ENCODE data around the gene MDFI.
A peak's percentile ranks its signal among the peaks of the same experiment; 100 is the strongest.

The MDFI gene

GRCh38 chr6:41651246-41651961, 13.1 kb downstream of the MDFI start:
- DNase-seq (ENCODE audit: low spot score) = no peak

GRCh38 chr6:41651962-41652657, 13.8 kb downstream of the MDFI start:
- DNase-seq (ENCODE audit: low spot score) = no peak

GRCh38 chr6:41652866-41653652, 14.8 kb downstream of the MDFI start:
- DNase-seq (ENCODE audit: low spot score) = no peak

- DNase-seq (ENCODE audit: low spot score) = no peak
Measured at GRCh38 chr6:41653691-41654090, 15.4 kb downstream of the MDFI start.

DNA sequence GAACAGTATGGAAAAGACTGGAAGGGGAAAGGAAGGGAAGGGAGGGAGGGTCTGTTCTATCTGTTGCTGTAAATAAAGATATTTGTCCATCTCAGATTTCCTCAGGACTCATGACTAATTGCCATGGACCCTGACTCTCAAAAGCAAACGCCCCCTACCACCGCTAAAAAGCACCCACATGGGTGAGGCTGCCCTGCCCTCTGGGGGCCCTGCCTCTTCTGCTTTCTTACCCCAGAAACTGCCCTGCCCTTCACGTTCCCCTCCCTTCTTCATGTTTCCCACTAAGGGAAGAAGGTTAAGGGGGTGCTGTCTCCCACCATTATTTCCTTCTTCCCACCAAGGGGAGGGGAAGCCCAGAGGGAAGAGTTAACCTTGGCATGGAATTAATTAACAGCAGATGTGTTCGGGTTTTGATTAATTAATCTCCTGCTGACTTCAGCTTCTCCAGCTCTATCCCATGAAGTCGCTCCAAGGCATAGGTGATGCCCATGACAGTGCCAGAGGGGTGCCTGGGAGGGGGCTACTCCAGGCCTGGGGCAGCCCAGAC, 16.0 kb downstream of the MDFI start:
- no peak for DNase-seq (ENCODE audit: low spot score)

GRCh38 chr6:41654698-41655151, 16.5 kb downstream of the MDFI start:
- no peak for DNase-seq (ENCODE audit: low spot score)

- DNase-seq (ENCODE audit: low spot score) = no peak
Measured at GRCh38 chr6:41655176-41655575, 16.9 kb downstream of the MDFI start.

DNA sequence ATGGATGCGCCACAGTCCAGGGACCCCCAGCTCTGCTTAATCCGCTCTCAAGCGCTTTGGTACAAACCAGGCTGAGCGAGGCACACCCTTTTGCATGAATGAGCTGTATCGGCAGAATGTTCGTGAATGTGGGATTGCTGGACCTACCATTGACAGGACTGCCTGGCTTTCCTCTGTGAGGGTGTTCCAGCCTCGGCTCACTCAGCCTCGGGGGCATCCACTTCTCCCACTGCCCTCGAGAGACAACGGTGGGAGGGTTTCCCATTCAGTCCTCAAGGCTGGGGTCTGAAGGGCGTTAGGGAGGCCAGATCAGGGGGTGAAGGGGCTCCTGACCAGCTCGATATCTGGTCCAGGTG, 17.4 kb downstream of the MDFI start:
- no peak for DNase-seq (ENCODE audit: low spot score)

DNA sequence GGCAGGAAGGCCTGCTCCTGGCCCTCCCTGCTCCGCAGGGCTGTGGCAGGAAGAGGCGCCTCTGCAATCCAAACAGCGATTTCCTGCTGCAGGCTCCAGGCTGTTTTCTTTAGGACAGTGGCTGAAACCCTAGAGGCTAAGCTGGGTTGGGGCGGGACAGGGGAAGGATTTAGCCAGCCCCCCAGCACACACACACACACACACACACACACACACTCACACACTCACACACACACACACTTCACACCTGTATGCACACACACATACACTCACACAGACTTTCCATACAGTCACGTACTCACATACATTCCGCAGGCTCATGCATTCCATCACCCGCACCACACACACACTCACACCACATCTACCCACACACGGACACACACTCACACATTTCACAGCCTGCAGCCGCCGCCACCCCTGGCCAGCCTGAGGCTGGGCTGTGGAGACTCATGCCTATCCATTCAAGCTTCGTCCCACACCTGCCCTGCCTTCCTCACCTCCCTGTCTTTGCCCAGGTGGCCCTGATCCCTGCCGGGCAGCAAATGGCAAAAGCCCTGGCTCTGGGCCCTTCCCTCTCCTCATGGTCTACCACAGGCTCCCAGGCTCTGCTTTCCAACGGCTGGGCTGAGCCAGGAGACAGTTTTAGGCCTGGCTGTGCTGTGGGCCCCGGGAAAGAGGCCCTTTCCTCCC, 17.9 kb downstream of the MDFI start:
- peak; percentile 31 for DNase-seq (ENCODE audit: low spot score)

DNA sequence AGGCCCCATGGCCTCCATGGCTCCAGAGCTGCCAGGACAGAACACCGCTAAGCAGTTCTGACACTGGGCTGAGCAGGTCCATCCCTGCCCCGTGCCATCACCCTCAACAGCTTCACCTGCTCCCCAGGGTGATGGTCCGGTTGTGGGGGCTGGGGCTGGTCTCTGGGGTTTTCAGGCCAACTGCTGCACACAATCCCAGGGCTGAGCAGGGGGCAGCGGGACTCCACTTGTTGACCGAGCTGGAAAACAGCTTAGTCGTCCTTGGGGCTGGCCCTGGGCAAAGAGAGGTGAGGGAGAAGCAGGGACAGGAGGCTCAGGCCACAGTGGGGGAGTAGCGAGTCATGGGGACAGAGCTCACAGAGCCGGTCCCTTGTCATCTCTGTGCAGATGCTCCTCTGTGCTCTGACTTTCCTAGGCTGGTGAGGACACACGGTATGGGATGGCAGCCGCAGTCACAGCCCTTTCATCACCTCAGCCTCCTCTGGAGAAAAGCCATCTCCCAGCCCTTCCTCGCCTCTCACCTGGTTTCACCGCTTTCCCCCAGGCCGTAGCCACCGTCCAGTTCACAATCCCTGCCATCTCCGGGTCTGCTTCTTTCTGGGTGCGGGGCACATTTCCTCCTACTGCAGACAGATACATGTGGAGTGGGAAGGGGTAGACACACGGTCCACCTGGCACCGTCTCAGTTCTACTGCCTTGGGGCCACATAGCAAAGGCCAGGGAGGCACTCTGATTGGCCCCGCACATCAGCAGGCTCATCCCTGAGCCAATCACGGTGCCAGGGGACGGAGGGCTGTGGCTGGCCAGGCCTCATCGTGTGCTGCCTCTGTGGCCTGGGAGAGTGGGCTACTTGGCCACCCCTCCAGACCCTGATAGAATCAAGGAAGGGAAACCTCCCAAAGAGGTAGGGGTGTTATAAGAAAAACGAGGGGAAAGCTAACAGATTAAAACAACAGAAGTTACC, 19.1 kb downstream of the MDFI start:
- DNase-seq (ENCODE audit: low spot score) = no peak

DNA sequence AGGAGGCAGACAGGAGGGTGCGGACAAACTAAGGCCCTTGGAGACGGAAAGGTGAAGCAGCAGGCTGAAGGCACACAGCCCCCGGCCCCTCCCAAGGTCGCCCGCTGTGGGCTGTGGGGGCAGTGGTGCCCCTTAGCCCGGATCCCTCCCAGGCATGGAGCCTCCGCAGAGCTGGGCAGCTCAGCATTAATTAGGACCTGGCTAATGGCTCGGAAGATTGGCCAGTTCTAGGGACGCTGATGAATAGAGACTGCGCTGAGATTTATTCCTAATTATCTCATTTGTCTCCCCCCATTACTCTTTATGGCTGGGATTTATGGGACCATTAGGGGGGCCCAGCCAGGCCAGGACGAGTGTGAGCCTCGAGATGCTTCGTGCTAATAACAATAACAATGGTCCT, 20.4 kb downstream of the MDFI start:
- DNase-seq (ENCODE audit: low spot score) = no peak

- no peak for DNase-seq (ENCODE audit: low spot score)
Measured at GRCh38 chr6:41659935-41660334, 21.7 kb downstream of the MDFI start.

GRCh38 chr6:41663568-41663967, 25.3 kb downstream of the MDFI start:
- DNase-seq (ENCODE audit: low spot score) = no peak

GRCh38 chr6:41664271-41664670, 26.0 kb downstream of the MDFI start:
- no peak for DNase-seq (ENCODE audit: low spot score)

- no peak for DNase-seq (ENCODE audit: low spot score)
Measured at GRCh38 chr6:41667195-41667594, 28.9 kb downstream of the MDFI start.

DNA sequence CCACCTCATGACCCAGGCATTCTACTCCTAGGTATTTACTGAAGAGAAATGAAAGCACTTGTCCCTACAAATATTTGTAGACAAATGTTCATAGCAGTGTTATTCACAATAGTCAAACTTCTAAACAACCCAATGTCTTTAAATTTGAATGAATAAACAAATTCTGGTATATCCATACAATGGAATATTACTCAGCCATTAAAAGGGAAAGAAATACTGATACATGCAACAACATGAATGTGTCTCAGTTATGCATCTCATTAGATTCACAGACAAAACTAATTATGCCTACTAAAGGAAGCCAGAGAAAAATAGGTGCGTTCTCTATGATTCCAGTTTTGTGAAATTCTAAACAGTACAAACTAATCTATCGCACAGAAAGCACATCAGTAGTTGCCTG, 30.7 kb downstream of the MDFI start:
- no peak for DNase-seq (ENCODE audit: low spot score)

GRCh38 chr6:41670703-41671360, 32.6 kb downstream of the MDFI start:
- no peak for DNase-seq (ENCODE audit: low spot score)

DNA sequence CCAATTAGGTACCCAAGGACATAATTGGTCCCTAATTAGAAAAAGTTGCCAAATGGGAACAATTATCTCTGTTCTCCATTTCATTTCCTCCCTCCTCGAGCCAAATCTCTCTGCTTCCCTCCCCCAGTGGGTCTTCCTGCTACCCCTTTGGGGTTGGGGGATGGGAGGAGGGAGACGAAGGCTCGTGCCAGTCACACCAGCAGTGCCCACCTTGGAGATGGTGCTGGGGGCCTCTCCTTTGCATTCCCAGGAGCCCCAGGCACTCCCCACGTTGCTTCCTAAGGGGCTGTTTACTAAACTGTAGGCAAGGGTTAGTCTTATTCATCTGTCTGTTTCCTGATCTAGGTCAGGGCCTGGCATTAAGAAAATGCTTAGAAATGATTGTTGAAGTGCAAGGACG, 33.1 kb downstream of the MDFI start:
- DNase-seq (ENCODE audit: low spot score) = no peak

DNA sequence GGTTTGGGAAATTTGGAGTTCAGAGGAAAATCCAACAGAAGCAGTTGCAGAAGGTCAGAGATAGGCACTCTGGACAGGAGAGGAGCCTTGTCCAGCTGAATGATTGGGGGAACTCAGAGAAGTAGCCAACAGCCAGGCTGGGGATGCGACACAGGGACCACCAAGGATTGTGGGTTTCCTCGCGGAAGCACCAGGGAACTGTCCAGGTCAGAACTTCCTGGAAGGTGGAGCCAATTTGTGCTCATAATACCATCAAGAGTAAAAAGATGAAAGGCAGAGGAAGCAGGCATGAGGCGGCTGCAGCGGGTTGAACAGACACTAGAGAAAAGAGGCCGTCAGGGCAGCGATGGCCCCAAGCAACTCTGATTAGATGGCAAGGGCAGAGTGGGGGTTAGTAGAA, 33.7 kb downstream of the MDFI start:
- DNase-seq (ENCODE audit: low spot score) = no peak
